ENCODE measurements around the gene PLXNB3.

PLXNB3 gene

DNA sequence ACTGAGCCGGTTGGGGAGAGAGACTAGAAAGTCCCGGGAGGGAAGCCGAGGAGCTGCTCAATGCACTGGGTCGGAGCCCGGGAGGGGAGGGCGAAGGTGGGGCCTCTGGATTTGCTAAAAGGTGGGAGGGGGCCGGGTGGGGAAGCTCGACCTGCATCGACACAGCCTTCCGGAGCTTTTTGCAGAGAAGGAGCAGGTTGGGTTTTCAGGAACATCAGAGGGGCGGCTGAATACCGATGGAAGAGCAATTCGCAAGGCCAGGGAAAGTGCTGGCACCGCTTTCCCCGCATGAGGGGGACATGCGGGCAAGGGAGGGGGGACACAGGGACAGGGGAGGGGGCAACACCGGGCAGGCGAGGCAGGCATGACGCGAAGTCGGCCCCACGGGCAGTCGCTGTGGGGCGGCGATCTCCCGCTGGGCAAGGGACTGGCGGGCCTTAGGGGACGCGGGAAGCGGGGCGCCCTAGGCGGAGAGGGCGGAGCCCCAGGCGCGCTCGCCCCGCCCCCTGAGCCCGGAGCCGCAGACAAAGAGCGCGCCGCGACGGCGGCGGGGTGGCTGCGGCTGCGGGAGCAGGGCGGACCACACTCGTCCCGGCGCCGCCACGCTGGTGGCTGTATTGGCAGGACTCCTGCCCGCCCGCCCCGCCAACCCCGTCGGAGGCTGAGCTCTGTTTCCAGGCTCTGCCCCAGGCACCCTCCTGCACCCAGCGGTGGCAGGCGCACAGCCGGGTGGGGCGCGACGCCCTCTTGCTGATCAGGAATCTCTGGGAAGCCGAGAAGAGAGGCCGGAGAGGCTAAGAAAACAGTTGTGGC lies 54.7 kb downstream of the PLXNB3 start:
- DNase-seq: peak; percentile 23

DNA sequence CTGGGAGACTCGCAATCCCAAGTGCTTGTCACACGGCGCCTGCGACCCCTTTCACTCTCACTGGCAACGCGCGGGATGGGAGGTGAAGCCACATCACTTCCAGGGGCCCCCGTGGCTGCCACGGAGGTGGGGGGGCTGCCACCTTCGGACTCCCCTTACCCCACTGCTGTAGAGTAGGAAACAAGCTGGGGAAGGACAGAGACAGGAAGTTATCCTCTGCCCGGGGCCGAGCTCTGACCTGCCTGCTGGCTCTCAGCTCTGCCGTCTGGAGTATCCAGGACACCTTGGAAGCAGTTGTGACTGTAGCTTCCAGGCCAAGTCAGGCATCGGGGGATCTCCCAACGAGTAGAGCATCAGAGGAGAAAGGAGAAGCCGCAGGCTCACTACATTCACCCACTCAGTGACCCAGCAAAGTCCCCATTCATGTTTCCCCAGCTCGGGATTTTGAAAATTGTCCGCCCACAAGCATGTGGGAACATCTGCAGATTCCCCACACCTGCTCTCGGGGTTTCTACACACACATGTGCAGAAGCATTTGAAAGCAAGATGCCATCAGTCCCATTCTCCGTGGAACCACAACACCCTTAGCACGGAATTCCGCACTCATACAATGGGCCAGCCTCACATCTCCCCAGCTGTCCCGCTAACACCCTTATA lies 55.5 kb downstream of the PLXNB3 start:
- no peak for DNase-seq

DNA sequence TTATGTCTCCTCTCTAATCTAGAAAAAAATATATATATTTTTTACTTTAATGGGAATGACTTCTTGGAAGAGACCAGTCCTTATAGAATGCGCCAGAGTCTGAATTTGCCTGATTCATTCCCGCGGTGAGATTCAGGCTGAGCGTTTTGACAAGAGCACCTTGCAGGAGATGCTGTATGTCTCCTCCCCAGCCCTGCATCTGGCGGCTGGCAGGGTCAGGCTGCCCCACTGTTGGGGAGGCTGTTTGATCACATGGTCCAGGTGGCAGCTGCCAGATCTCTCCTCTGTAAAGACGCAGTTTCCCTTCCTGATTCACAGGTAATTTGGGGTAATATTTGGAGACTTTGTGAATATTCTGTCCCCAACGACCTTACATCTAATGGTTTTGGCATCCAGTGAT lies 56.6 kb downstream of the PLXNB3 start:
- DNase-seq: no peak

DNA sequence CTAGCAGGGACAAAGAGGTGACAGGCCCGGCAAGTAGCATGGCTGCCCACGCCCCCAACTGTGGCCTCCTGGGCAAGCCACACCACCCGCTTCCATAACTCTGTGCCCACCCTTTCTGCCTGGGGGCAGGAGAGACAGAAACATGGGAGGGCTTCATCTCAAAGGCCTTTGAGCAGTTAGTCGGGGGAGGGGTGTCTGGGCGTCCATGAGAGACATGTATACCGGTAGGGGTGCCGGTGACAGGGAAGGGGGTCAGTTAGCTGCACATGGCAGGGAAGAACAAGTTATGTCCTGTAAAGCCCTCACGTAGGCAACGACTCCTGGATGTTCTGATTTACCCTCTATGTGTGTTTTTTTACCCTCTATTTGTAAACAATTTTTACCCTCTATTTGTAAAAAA lies 57.0 kb downstream of the PLXNB3 start:
- DNase-seq: no peak

DNA sequence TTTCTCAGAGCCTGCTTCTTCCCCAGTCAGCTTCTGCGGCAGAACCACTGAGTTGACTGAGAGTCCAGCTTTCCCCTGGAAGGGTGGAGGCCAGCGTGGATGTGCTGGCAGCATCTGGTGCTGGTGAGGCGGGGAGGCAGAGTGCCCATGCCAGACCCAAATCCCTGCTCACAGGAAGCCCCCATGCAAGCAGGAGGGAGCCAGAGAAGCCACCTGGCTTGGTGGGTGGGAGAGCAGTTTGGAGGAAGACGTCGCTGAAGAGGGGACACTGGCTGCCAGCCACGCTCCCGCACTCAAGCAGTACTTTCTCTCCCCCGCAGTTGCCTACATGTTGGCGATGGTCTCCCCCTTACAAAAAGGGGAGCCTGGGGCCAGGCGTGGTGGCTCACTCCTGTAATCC lies 60.3 kb downstream of the PLXNB3 start:
- DNase-seq: no peak

DNA sequence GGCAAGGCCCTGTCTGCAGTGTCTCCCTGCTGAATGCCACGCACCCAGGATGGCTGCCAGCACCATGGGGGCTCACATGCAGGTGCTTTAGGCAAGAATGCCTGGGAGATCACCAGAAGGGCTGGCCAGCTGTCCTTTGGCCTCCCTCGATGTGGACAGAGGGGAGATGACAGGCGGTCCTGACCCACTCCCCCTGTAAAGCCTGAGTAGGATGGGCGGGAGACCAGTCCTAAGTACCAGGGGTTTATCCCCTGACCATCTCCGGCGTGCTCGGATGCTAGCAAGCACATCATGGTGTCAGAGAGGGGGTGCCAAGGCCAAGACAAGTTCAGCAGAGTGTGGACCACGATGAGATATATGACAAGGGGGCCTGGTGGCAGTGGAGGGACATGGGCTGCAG lies 61.0 kb downstream of the PLXNB3 start:
- DNase-seq: no peak
